Measurements from ENCODE around the gene ZNF560. TPM values are rescaled to one million over a fixed set of nuclear protein-coding genes. Genes with fewer than 3 reads are reported as not detected.

The ZNF560 gene
- total and polyA plus RNA-seq, 9 of the 15 experiments (the other 6 are each of a cell fraction or from before 2014, with no cell fraction given), result 0.04 to 0.18 (median 0.05) TPM; not detected in 3

GRCh38 chr19:9538183-9539058, 40.0 kb upstream of the ZNF560 start, which contains the start of gene ZNF426 (continued):
- TF ChIP-seq CREM (IDR thresholded peaks at IDR 0.05; ENCODE audit: low read depth) (peak; percentile 100), ATF3 (IDR thresholded peaks at IDR 0.05) (peak; percentile 96), ATF3 (CRISPR knock-in tag; conservative IDR thresholded peaks at IDR 0.05) (no peak), NKRF (IDR thresholded peaks at IDR 0.05; ENCODE audit: borderline replicate concordance) (peak; percentile 16; the same call in 1 of the 2 replicates), ZBTB7A (IDR thresholded peaks at IDR 0.05; ENCODE audit: borderline replicate concordance, control insufficient read depth, low read depth, low read length) (peak; percentile 48; the same call in 1 of the 2 replicates), L3MBTL2 (IDR thresholded peaks at IDR 0.05) (peak; percentile 98), RNF2 (IDR thresholded peaks at IDR 0.05) (0 out of 2 replicates have a peak, but pooled peaks have one; percentile 38), CBX5 (IDR thresholded peaks at IDR 0.05; ENCODE audit: borderline replicate concordance, low read depth) (peak; percentile 44; the same call in 1 of the 2 replicates), BRD9 (IDR thresholded peaks at IDR 0.05; ENCODE audit: low read depth, partially characterized antibody) (peak; percentile 55), NBN (IDR thresholded peaks at IDR 0.05; ENCODE audit: low read depth) (peak; percentile 93), HDAC2 (IDR thresholded peaks at IDR 0.05) (0 out of 2 replicates have a peak, but pooled peaks have one; percentile 52), THRB (CRISPR knock-in tag; conservative IDR thresholded peaks at IDR 0.05) (no peak), AFF4 (CRISPR knock-in tag; IDR thresholded peaks at IDR 0.05) (peak; percentile 61), NR2C2 (CRISPR knock-in tag; IDR thresholded peaks at IDR 0.05) (no peak), NR2C2 (tag; IDR thresholded peaks at IDR 0.05) (peak; percentile 46; the same call in 1 of the 2 replicates), TBP (optimal IDR thresholded peaks at IDR 0.05; ENCODE audit: low read depth, low read length) (peak; percentile 69), VEZF1 (CRISPR knock-in tag; IDR thresholded peaks at IDR 0.05) (peak; percentile 55; the same call in 1 of the 2 replicates), CHCHD3 (CRISPR knock-in tag; IDR thresholded peaks at IDR 0.05) (no peak)

All from K562 (cell line).